HG03457 (cell line): ENCODE measurements around the gene ACTR8.

ENCODE experiments used
- ATAC-seq: cut with Tn5 transposase; IDR thresholded peaks from one replicate; pipeline ENCODE4 v1.9.1; 2021; ENCODE audit warnings: moderate number of reproducible peaks; ENCODE audit not compliant: unreplicated experiment

Gene ACTR8

DNA sequence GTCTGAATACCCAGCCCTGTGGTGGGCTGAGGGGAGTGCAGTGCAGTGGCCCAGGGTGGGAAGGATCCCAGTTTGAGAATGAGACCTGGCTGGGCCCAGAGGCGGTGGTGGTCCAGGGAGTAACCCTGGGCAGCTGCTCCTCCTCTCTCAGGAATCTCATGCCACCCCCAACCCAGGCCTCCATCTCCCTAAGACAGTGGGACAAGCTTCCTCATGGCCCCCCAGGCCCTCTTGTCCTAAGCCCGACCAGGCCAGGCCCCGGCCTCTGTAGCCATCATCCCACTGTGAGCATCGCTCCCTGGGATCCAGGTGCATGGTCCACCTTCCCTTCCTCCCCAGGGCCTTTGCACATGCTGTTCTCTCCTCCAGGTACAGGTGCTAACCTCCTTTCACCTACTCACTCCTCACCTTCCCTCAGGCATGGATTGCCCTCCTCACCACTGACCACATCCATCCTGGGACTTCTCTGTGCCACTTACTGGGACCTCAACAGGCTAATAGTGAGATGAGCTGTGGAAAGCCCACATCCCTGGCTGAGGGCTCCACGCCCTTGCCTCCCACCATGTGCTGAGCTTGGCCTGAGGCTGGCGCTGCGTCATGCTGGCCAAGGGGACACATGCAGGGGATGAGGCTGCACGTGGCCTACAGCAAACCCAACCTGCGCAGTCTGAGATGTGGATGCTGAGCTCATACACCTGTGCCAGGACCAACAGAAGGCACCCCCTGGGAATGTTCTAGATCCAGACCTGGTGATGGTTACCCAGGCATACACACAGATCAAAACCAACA is 45.7 kb downstream of the ACTR8 start:
- ATAC-seq = no peak

DNA sequence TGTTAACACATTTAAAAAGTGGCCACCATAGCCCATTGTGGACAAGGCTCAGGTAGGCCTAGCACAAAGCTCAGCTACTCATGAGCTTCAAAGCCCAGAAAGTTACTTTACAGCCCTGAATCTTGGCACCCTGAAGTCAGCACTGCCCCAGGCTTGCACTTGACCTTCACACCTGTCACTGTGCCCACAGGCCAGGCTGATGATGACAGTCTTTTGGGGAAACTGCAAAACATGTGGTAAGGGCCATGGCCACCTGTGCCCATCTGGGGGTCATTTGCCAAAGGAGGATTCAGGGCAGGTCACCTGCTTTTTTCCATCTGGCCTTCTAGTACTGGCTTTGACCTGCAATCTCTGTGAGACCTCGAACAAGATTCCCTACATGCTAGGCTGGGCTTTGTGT is 46.7 kb downstream of the ACTR8 start:
- ATAC-seq = no peak

DNA sequence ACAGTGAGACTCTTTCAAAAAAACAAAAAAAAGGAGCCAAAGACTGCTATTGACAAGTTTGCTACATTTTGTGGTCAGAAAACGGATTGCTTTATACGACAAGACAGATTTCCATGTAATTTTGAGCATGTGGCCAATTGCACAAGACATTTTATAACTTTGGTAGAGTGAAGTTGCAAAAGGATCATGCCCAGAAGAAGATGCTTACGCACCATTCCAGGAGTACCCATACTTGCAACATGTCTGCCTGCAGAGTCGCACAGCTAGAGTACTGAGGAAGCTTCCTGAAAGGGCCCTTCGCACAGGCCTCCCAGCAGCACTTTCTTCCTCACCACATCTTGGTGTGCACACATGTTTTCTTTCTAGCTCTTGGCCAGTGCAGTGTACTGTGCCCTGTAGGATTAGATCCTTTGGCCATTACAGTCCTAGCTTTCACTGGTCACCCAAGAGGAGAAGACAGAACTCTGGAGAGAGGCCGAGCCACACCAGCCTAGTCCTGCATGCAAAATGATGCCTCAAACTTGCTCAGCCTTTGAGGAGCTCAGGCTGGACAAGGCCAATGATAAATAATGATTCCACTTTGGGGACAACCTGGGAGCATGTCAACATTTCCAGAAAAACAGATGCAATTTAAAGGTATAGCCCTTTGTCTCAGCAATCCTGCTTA is 47.4 kb downstream of the ACTR8 start:
- ATAC-seq = no peak

GRCh38 chr3:53833700-53834099 is 48.3 kb downstream of the ACTR8 start:
- no peak for ATAC-seq

GRCh38 chr3:53833053-53833645 is 48.8 kb downstream of the ACTR8 start:
- no peak for ATAC-seq

DNA sequence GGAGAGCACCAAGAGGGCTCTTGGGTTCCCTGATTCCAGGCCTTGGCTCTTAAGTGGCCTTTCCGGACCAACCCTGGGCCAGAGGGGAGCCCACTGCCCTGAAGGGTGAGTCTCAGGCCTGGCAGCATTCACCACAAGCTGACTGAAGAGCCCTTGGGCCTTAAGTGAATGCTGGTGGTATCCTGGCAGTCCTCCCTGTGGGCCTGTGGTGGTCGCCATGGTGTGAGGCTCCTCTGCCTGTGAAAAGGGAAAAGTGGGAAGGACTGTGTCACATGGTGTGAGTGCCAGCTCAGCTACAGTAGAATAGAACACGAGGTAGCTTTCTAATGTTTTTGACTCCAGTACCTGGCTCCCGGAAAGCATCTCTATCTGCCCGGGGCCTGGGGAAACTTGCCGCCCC is 51.0 kb downstream of the ACTR8 start:
- ATAC-seq = no peak

- ATAC-seq = no peak
Measured at GRCh38 chr3:53829605-53830004, 52.3 kb downstream of the ACTR8 start.

GRCh38 chr3:53828581-53828980 is 53.4 kb downstream of the ACTR8 start:
- no peak for ATAC-seq

DNA sequence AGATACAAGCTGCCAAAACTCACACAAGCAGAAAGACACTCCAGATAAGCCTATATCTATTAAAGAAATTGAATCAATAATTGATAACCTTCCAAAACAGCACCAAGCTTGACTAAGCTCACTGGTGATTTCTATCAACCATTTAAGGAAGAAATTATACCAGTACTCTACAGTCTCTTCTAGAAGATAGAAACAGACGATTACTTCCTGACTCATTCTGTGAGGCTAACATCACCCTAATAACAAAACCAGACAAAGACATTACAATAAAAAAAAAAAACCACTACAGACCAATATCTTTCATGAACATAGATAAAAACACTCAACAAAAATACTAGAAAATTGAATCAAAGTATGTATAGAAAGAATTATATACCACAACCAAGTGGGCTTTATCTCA is 55.9 kb downstream of the ACTR8 start:
- no peak for ATAC-seq

- ATAC-seq = no peak
Measured at GRCh38 chr3:53824795-53825194, 57.2 kb downstream of the ACTR8 start.

DNA sequence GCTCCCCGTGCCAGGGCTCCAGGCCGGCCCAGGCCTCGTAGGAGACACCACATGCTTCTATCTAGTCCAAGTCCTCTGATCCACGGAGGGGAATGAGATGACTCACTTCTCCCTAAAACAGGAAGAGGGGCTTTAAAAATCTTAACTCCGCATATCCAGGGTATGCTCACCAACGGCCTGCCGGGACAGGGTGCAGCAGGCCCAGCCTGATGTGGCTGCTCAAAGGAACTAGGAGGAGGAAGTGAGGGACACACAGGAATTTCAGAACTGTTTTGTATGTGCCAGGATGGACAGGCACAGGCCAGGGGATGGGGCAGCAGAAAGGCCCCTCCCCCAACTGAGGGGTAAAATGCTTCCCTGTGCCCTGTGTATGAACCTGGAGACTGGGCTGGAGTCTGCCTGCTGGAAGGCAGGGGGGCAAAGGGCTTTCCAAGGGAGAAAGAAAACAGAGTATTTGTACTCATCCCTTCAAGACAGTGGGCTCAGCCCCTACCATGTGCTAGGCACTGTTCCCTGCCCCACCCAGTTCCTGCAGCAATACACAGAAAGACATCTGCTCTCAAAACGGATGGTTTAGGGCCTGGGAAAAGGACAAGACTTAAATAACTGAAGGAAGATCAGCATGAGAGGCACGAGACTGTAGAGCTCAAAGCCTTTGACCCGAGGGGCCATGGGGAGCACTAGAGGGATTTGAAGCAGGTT is 57.8 kb downstream of the ACTR8 start:
- ATAC-seq = no peak

DNA sequence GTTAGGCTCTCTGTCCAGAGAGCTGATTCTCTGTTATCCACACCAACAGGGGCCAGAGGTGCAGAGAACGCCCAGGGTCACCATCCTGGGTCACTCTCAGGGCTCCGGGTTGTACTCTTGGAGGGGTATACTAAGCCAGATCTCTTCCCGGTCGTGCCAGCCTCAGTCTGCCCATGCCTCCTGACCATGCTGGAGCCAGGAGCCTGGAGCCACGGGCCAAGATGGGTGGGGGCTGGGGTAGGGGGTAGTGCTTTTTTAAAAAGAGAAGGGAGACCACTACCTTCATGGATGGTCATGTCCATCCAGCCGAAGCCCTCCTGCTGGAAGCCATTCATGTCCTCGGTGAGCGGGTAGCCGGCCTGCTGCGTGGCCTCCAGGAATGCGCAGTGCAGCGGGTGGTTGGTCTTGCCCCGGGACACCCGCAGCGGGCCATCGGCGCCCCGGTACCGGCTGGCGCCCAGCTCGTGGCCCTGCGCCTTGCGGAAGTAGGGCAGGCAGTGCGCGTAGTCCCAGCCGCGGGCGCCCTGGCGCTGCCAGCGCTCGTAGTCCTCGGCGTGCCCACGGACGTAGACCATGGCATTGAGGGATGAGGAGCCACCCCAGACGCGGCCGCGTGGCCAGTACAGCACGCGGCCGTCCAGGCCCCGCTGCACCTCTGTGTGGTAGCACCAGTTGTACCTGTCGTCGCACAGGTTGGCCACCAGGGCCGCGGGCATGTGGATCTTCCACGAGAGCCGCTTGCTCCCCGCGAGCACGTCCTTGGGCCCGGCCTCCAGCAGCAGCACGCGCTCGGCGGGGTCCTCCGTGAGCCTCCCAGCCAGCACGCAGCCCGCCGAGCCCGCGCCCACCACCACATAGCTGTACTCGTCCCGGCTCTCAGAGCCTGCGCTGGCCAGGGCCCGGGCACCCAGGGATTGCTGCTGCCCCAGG is 58.7 kb downstream of the ACTR8 start:
- ATAC-seq = no peak

DNA sequence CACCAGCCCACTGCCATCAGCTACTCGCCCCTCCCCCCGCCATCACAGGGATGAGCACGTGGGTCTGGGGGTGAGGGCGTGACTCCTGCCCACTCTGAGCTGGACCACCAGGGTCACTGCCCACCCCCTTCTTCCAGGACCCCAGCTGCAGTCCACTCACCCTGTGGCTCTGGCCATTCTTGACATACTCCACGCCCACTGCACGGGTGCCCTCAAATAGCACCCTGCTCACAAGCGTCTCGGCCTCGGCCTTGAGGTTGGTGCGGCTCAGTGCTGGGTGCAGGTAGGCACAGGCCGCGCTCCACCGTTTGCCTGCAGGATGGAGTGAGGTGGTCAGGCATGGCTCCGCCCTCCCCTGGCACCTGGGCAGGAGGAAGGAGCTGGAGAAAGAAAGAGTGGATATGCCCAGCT is 59.6 kb downstream of the ACTR8 start:
- no peak for ATAC-seq

GRCh38 chr3:53821631-53822121 is 60.3 kb downstream of the ACTR8 start:
- ATAC-seq = no peak

- no peak for ATAC-seq
Measured at GRCh38 chr3:53820756-53821580, 61.0 kb downstream of the ACTR8 start.

GRCh38 chr3:53820084-53820483 is 61.9 kb downstream of the ACTR8 start:
- ATAC-seq = no peak

- no peak for ATAC-seq
Measured at GRCh38 chr3:53819163-53819868, 62.6 kb downstream of the ACTR8 start.

GRCh38 chr3:53818221-53819162 is 63.5 kb downstream of the ACTR8 start:
- ATAC-seq = no peak
